SK-MEL-5 (cell line): ENCODE data around the gene HRNR. TPM values are rescaled to one million over a fixed set of nuclear protein-coding genes. Genes with fewer than 3 reads are reported as not detected.

Experiments used
- DNase-seq: peaks from one replicate; pipeline ENCODE4 v3.0.0-alpha.2; 2016; ENCODE audit warnings: low read depth, low spot score
- in situ Hi-C: cut with HindIII; loops from 2 replicates; pipeline ENCODE4 v1.10.0; 2016; ENCODE audit warnings: low sequenced_read_pairs, high pct_unique_total_duplicates, low pct_unique_long_range_greater_than_20kb
- total RNA-seq: library from RNA; depleted of rRNA; stranded (reverse); fragments of >200 nt; shearing (Covaris generic); gene quantifications from 2 replicates; pipeline ENCODE4 v1.2.3, GENCODE V29; 2014

Gene HRNR
- total RNA-seq, 1 experiment from 2014 or later, result not detected

- no peak for DNase-seq
- in situ Hi-C loops, result no loop called here
These were observed 32.3 kb downstream of the HRNR start for GRCh38 chr1:152191711-152192110.

GRCh38 chr1:152191260-152191659, 32.7 kb downstream of the HRNR start:
- in situ Hi-C loops, result no loop called here
- no peak for DNase-seq

- in situ Hi-C loops, result no loop called here
These were observed 33.4 kb downstream of the HRNR start for GRCh38 chr1:152190589-152190988.

GRCh38 chr1:152189657-152190442, 34.1 kb downstream of the HRNR start:
- in situ Hi-C loops, result no loop called here
- peak; percentile 92 for DNase-seq

More at GRCh38 chr1:152190589-152190988, 33.4 kb downstream of the HRNR start:
- no peak for DNase-seq

- DNase-seq, result peak; percentile 88
- in situ Hi-C loops, result no loop called here
These were observed 35.1 kb downstream of the HRNR start for GRCh38 chr1:152188673-152189591.

GRCh38 chr1:152186556-152187285, 37.3 kb downstream of the HRNR start:
- in situ Hi-C loops, result no loop called here
- DNase-seq, result no peak

GRCh38 chr1:152185544-152186391, 38.2 kb downstream of the HRNR start:
- peak; percentile 90 for DNase-seq
- in situ Hi-C loops, result no loop called here

GRCh38 chr1:152182944-152183361, 41.0 kb downstream of the HRNR start:
- in situ Hi-C loops, result no loop called here
- no peak for DNase-seq

- DNase-seq, result peak; percentile 60
- in situ Hi-C loops, result no loop called here
These were observed 41.6 kb downstream of the HRNR start for GRCh38 chr1:152182431-152182830.

- in situ Hi-C loops, result no loop called here
- no peak for DNase-seq
These were observed 44.4 kb downstream of the HRNR start for GRCh38 chr1:152179566-152179965.

- in situ Hi-C loops, result no loop called here
- DNase-seq, result no peak
These were observed 53.6 kb downstream of the HRNR start for GRCh38 chr1:152170287-152170905.

- in situ Hi-C loops, result no loop called here
- DNase-seq, result no peak
These were observed 54.5 kb downstream of the HRNR start for GRCh38 chr1:152169366-152170025.

- in situ Hi-C loops, result no loop called here
- DNase-seq, result no peak
These were observed 55.5 kb downstream of the HRNR start for GRCh38 chr1:152168535-152168868.

- no peak for DNase-seq
- in situ Hi-C loops, result no loop called here
These were observed 56.0 kb downstream of the HRNR start for GRCh38 chr1:152167835-152168534.

- in situ Hi-C loops, result no loop called here
These were observed 57.0 kb downstream of the HRNR start for GRCh38 chr1:152166966-152167365.

More at GRCh38 chr1:152166966-152167365, 57.0 kb downstream of the HRNR start:
- no peak for DNase-seq
